HEK293 (cell line): ENCODE data around the gene TEX14.

ENCODE experiments used
- GFI1B ChIP-seq: fragments of 450-650 bp; formaldehyde crosslinking; IDR thresholded peaks from 2 replicates; pipeline ENCODE4 v1.5.1; 2016; ENCODE audit warnings: missing biosample characterization, missing genetic modification characterization
- IKZF3 ChIP-seq: fragments of 450-650 bp; IDR thresholded peaks from 2 replicates; pipeline ENCODE4 v1.5.0; 2018; ENCODE audit warnings: missing biosample characterization, mild to moderate bottlenecking, missing genetic modification characterization, moderate library complexity
- KLF1 ChIP-seq: fragments of 450-650 bp; formaldehyde crosslinking; IDR thresholded peaks from 2 replicates; pipeline ENCODE4 v1.5.1; 2016; ENCODE audit warnings: missing biosample characterization, missing genetic modification characterization
- KLF10 ChIP-seq: fragments of 450-650 bp; IDR thresholded peaks from 2 replicates; pipeline ENCODE4 v1.5.1; 2018; ENCODE audit warnings: missing biosample characterization, mild to moderate bottlenecking, missing genetic modification characterization
- KLF16 ChIP-seq: fragments of 450-650 bp; formaldehyde crosslinking; IDR thresholded peaks from 2 replicates; pipeline ENCODE4 v1.5.1; 2017; ENCODE audit warnings: missing biosample characterization, missing genetic modification characterization
- PATZ1 ChIP-seq: fragments of 450-650 bp; formaldehyde crosslinking; IDR thresholded peaks from 2 replicates; pipeline ENCODE4 v1.5.1; 2016; ENCODE audit warnings: missing biosample characterization, missing genetic modification characterization
- SP2 ChIP-seq: fragments of 450-650 bp; formaldehyde crosslinking; IDR thresholded peaks from 2 replicates; pipeline ENCODE4 v1.5.1; 2016; ENCODE audit warnings: missing biosample characterization, missing genetic modification characterization
- TCF7L2 ChIP-seq: IDR thresholded peaks from 2 replicates; pipeline ENCODE4 v1.6.1; 2011; ENCODE audit warnings: low read depth, mild to moderate bottlenecking, inconsistent platforms, low read length, moderate library complexity, borderline replicate concordance
- YY1 ChIP-seq: fragments of 450-650 bp; formaldehyde crosslinking; IDR thresholded peaks from 2 replicates; pipeline ENCODE4 v1.5.1; 2018; ENCODE audit warnings: missing biosample characterization, missing genetic modification characterization
- ZBTB1 ChIP-seq: fragments of 450-650 bp; formaldehyde crosslinking; IDR thresholded peaks from 2 replicates; pipeline ENCODE4 v1.5.1; 2016; ENCODE audit warnings: missing biosample characterization, missing genetic modification characterization
- ZBTB11 ChIP-seq: fragments of 450-650 bp; formaldehyde crosslinking; conservative IDR thresholded peaks from 2 replicates; pipeline ENCODE4 v1.5.1; 2016; ENCODE audit warnings: low read depth, missing biosample characterization, missing genetic modification characterization
- ZBTB44 ChIP-seq: fragments of 450-650 bp; IDR thresholded peaks from 2 replicates; pipeline ENCODE4 v1.5.1; 2018; ENCODE audit warnings: missing biosample characterization, mild to moderate bottlenecking, missing genetic modification characterization
- ZBTB8A ChIP-seq: fragments of 450-650 bp; formaldehyde crosslinking; IDR thresholded peaks from 2 replicates; pipeline ENCODE4 v1.5.1; 2016; ENCODE audit warnings: missing biosample characterization, missing genetic modification characterization
- ZEB2 ChIP-seq: fragments of 450-650 bp; formaldehyde crosslinking; IDR thresholded peaks from 2 replicates; pipeline ENCODE4 v1.5.1; 2016; ENCODE audit warnings: missing biosample characterization, missing genetic modification characterization
- ZFP3 ChIP-seq: fragments of 450-650 bp; formaldehyde crosslinking; IDR thresholded peaks from 2 replicates; pipeline ENCODE4 v1.5.1; 2016; ENCODE audit warnings: low read depth, missing biosample characterization, missing genetic modification characterization
- ZFP37 ChIP-seq: fragments of 450-650 bp; formaldehyde crosslinking; IDR thresholded peaks from 2 replicates; pipeline ENCODE4 v1.5.1; 2016; ENCODE audit warnings: missing biosample characterization, missing genetic modification characterization
- ZFP41 ChIP-seq: fragments of 450-650 bp; formaldehyde crosslinking; IDR thresholded peaks from 2 replicates; pipeline ENCODE4 v1.5.1; 2016; ENCODE audit warnings: missing biosample characterization, missing genetic modification characterization, borderline replicate concordance
- ZNF121 ChIP-seq: fragments of 450-650 bp; formaldehyde crosslinking; IDR thresholded peaks from 2 replicates; pipeline ENCODE4 v1.5.1; 2016; ENCODE audit warnings: missing biosample characterization, missing genetic modification characterization
- ZNF146 ChIP-seq: fragments of 450-650 bp; formaldehyde crosslinking; IDR thresholded peaks from 2 replicates; pipeline ENCODE4 v1.5.1; 2016; ENCODE audit warnings: missing biosample characterization, missing genetic modification characterization
- ZNF449 ChIP-seq: fragments of 450-650 bp; formaldehyde crosslinking; IDR thresholded peaks from 2 replicates; pipeline ENCODE4 v1.5.1; 2017; ENCODE audit warnings: missing biosample characterization, mild to moderate bottlenecking, missing genetic modification characterization, moderate library complexity
- ZNF501 ChIP-seq: fragments of 450-650 bp; formaldehyde crosslinking; IDR thresholded peaks from 2 replicates; pipeline ENCODE4 v1.5.1; 2016; ENCODE audit warnings: missing biosample characterization, missing genetic modification characterization
- ZNF561 ChIP-seq: fragments of 450-650 bp; IDR thresholded peaks from 2 replicates; pipeline ENCODE4 v1.5.1; 2018; ENCODE audit warnings: missing biosample characterization, missing genetic modification characterization, borderline replicate concordance
- ZNF596 ChIP-seq: fragments of 450-650 bp; IDR thresholded peaks from 2 replicates; pipeline ENCODE4 v1.5.0; 2018; ENCODE audit warnings: missing biosample characterization, mild to moderate bottlenecking, missing genetic modification characterization, moderate library complexity
- ZNF626 ChIP-seq: fragments of 450-650 bp; sonication (Bioruptor Pico); formaldehyde crosslinking; IDR thresholded peaks from 2 replicates; pipeline ENCODE4 v1.5.1; 2018; ENCODE audit warnings: missing biosample characterization, missing genetic modification characterization, inconsistent platforms
- ZNF660 ChIP-seq: fragments of 450-650 bp; IDR thresholded peaks from 2 replicates; pipeline ENCODE4 v1.5.1; 2018; ENCODE audit warnings: missing biosample characterization, mild to moderate bottlenecking, missing genetic modification characterization
- ZNF692 ChIP-seq: fragments of 450-650 bp; formaldehyde crosslinking; IDR thresholded peaks from 2 replicates; pipeline ENCODE4 v1.5.1; 2016; ENCODE audit warnings: missing biosample characterization, missing genetic modification characterization
- ZNF707 ChIP-seq: fragments of 450-650 bp; formaldehyde crosslinking; IDR thresholded peaks from 2 replicates; pipeline ENCODE4 v1.5.1; 2016; ENCODE audit warnings: missing biosample characterization, missing genetic modification characterization
- ZNF747 ChIP-seq: fragments of 450-650 bp; formaldehyde crosslinking; IDR thresholded peaks from 2 replicates; pipeline ENCODE4 v1.5.1; 2016; ENCODE audit warnings: missing biosample characterization, missing genetic modification characterization
- ZNF76 ChIP-seq: fragments of 450-650 bp; formaldehyde crosslinking; IDR thresholded peaks from 2 replicates; pipeline ENCODE4; 2016; ENCODE audit warnings: low read depth, missing biosample characterization, missing genetic modification characterization, borderline replicate concordance
- ZNF837 ChIP-seq: fragments of 450-650 bp; formaldehyde crosslinking; IDR thresholded peaks from 2 replicates; pipeline ENCODE4 v1.5.1; 2016; ENCODE audit warnings: missing biosample characterization, missing genetic modification characterization
- ZSCAN16 ChIP-seq: fragments of 450-650 bp; formaldehyde crosslinking; IDR thresholded peaks from 2 replicates; pipeline ENCODE4 v1.5.1; 2016; ENCODE audit warnings: missing biosample characterization, missing genetic modification characterization

TEX14 gene

GRCh38 chr17:58513965-58514769, 177.7 kb downstream of the TEX14 start, which contains the start of gene MTMR4 (continued):
- TF ChIP-seq ZNF660 (tag by site-specific recombination) (peak; percentile 42; the same call in 1 of the 2 replicates), ZNF747 (tag by site-specific recombination) (no peak), ZNF146 (tag by site-specific recombination) (no peak), GFI1B (no peak), TCF7L2 (no peak), ZNF501 (peak; percentile 31; the same call in 1 of the 2 replicates), ZBTB11 (tag by site-specific recombination) (no peak; the same call in 1 of the 2 replicates), ZNF837 (tag by site-specific recombination) (no peak), ZNF76 (tag by site-specific recombination) (no peak), KLF1 (tag by site-specific recombination) (peak; percentile 70; the same call in 1 of the 2 replicates), ZNF596 (no peak; the same call in 1 of the 2 replicates), ZNF121 (tag by site-specific recombination) (no peak), ZBTB1 (tag by site-specific recombination) (no peak), ZFP3 (no peak), ZNF626 (tag by site-specific recombination) (no peak), ZNF692 (tag by site-specific recombination) (no peak), SP2 (tag by site-specific recombination) (peak; percentile 89), KLF16 (tag by site-specific recombination) (no peak), IKZF3 (peak; percentile 66), ZBTB8A (tag by site-specific recombination) (peak; percentile 51; the same call in 1 of the 2 replicates), ZNF707 (tag by site-specific recombination) (no peak), ZSCAN16 (no peak), ZEB2 (no peak), PATZ1 (tag by site-specific recombination) (peak; percentile 54; the same call in 1 of the 2 replicates), YY1 (tag by site-specific recombination) (peak; percentile 38; the same call in 1 of the 2 replicates), ZNF561 (0 out of 2 replicates have a peak, but pooled peaks have one; percentile 38), ZBTB44 (tag by site-specific recombination) (no peak), KLF10 (tag by site-specific recombination) (peak; percentile 85; the same call in 1 of the 2 replicates), ZFP37 (tag by site-specific recombination) (no peak), ZNF449 (no peak), ZFP41 (no peak)
